Ovary (tissue), 9 donors: ENCODE measurements around the gene ADCY5. TPM values are rescaled to one million over a fixed set of nuclear protein-coding genes. Genes with fewer than 3 reads are reported as not detected.
A peak's percentile ranks its signal among the peaks of the same experiment; 100 is the strongest.

Experiments used
- DNase-seq, 5 donors: peaks; one replicate each; pipeline ENCODE4 v3.0.0-alpha.2; 2019 to 2020
- H3K27ac ChIP-seq, 2 donors: fragments of 200-600 bp; one replicate each; pipeline versions ENCODE4 v1.5.1 to v1.8.0; 2019 to 2022
- H3K27me3 ChIP-seq: fragments of 200-600 bp; one replicate; pipeline ENCODE4 v1.8.0; 2022
- H3K36me3 ChIP-seq: fragments of 200-600 bp; sonication (generic); one replicate; pipeline ENCODE4 v1.5.1; 2019
- H3K4me1 ChIP-seq: one replicate; pipeline ENCODE4 v1.8.1; 2013; ENCODE audit warnings: mild to moderate bottlenecking, moderate library complexity; ENCODE audit not compliant: insufficient read depth
- H3K4me3 ChIP-seq: fragments of 200-600 bp; sonication (generic); one replicate; pipeline ENCODE4 v1.5.1; 2017
- H3K9me3 ChIP-seq, 2 donors: fragments of 200-600 bp in 1 of 2; sonication (generic) in 1 of 2; one replicate each; pipeline versions ENCODE4 v1.5.1 to v1.8.1; 2013 to 2019; ENCODE audit warnings: mild to moderate bottlenecking in 1 of 2, moderate library complexity in 1 of 2
- CTCF ChIP-seq, 3 donors: fragments of 450-650 bp in 2 of 3; fragments of 200-600 bp in 1 of 3; IDR thresholded peaks; one replicate each; pipeline versions ENCODE4 v1.5.1 to v1.8.0; 2016 to 2022; ENCODE audit warnings: antibody characterized with exemption in 3 of 3, mild to moderate bottlenecking in 1 of 3
- EP300 ChIP-seq: sonication (generic); formaldehyde crosslinking; IDR thresholded peaks from one replicate; pipeline ENCODE4 v1.6.1; 2017; ENCODE audit warnings: antibody characterized with exemption
- POLR2A ChIP-seq: fragments of 450-650 bp; IDR thresholded peaks from one replicate; pipeline ENCODE4 v1.6.1; 2017; ENCODE audit warnings: antibody characterized with exemption, mild to moderate bottlenecking, moderate library complexity
- WGBS, 3 donors: extraction: QIAGEN DNeasy Blood & Tissue Kit in 1 of 3; methylation state at CpG; one replicate each; pipeline versions ENCODE4 v1.1.5 to v1.1.7; 2013 to 2017; 5-methylcytosine and 5-hydroxymethylcytosine counted together
- intact Hi-C, 4 donors: fragments of 100-400 bp; cut with DNase I; formaldehyde crosslinking; loops; one replicate each; pipeline versions ENCODE4 v1.11.0 to v1.15.1; 2022 to 2023
- polyA plus RNA-seq, 2 donors: library from polyadenylated mRNA; stranded (reverse); fragments of 200-250 nt in 1 of 2; fragments of 350-450 nt in 1 of 2; fragmentation: Illumina TruSeq in 1 of 2; extraction: RNeasy Lipid Tissue Mini Kit (QIAGEN cat#74804) in 1 of 2; gene quantifications; one replicate each; pipeline ENCODE4 v1.2.3, GENCODE V29; 2013 to 2014
- total RNA-seq, 7 donors: library from RNA; depleted of rRNA in 2 of 7; stranded (reverse); fragments of >200 nt in 2 of 7; fragmentation: NEBNext Ultra II Directional in 3 of 7; extraction: Animal tissue kit (Norgen Biotek cat#: 25700) in 3 of 7; gene quantifications; one replicate each; pipeline versions ENCODE4 v1.1.0 to v1.2.4, GENCODE V29; 2016 to 2023
- donor health status: DM: no; HTN: no; CAD: no; lungs with moderate emphysema.
- donor health status: DM: no; HTN: no; CAD: no.
- donor health status: Bipolar disorder and iron deficiency.
- donor health status: DM: yes; HTN: yes; CAD: no.
- donor health status: DM: no; HTN: no; CAD: no.
- donor health status: DM: yes; HTN: yes; CAD: no.

ADCY5 gene
- total and polyA plus RNA-seq, 9 donors = 5.3 to 36.2 (median 20.3) TPM

GRCh38 chr3:123289391-123290106 lies 159.3 kb downstream of the ADCY5 start:
- TF ChIP-seq EP300 (no peak), POLR2A (no peak), CTCF (IDR thresholded peaks at IDR 0.05) (no peak)
- Histone ChIP-seq H3K9me3 (no peaks in the 10 kb centered on the region), H3K27ac (no peak overlapping the region), H3K4me1 (no peaks in the 10 kb centered on the region), H3K36me3 (no peaks in the 10 kb centered on the region), H3K27me3 (no peaks in the 10 kb centered on the region), H3K4me3 (no peak overlapping the region)
- WGBS, 3 donors = 93 to 96% (median 93%) methylated on average over 17 to 20 of the region's 20 CpGs
- intact Hi-C loops = no loop called here
- DNase-seq = no peak

GRCh38 chr3:123287962-123288302 lies 161.0 kb downstream of the ADCY5 start:
- Histone ChIP-seq H3K9me3 (no peaks in the 10 kb centered on the region), H3K27ac (no peak overlapping the region), H3K4me1 (peaks cover 2% of the 10 kb centered on the region), H3K4me3 (no peak overlapping the region), H3K27me3 (no peaks in the 10 kb centered on the region), H3K36me3 (no peaks in the 10 kb centered on the region)
- WGBS, 3 donors = 70 to 81% (median 78%) methylated on average over 6 of the region's 6 CpGs
- no peak for DNase-seq
- intact Hi-C loops = no loop called here
- TF ChIP-seq POLR2A = no peak
- no peak for TF ChIP-seq CTCF (IDR thresholded peaks at IDR 0.05)
- no peak for TF ChIP-seq EP300

GRCh38 chr3:123287051-123287961 lies 161.6 kb downstream of the ADCY5 start:
- H3K9me3 ChIP-seq = no peaks in the 10 kb centered on the region
- intact Hi-C loops = no loop called here
- H3K4me3 ChIP-seq = no peak overlapping the region
- TF ChIP-seq EP300 (no peak), POLR2A (no peak), CTCF (IDR thresholded peaks at IDR 0.05) (no peak)
- 87 to 92% (median 89%) methylated on average over 14 of the region's 14 CpGs for WGBS, 3 donors
- H3K4me1 ChIP-seq = peaks cover 2% of the 10 kb centered on the region
- no peak for DNase-seq
- H3K27ac ChIP-seq = no peak overlapping the region
- H3K27me3 ChIP-seq = no peaks in the 10 kb centered on the region
- no peaks in the 10 kb centered on the region for H3K36me3 ChIP-seq

- H3K4me1 ChIP-seq = peaks cover 2% of the 10 kb centered on the region
- peak in 1 of 3 donors; percentile 12 for TF ChIP-seq CTCF (IDR thresholded peaks at IDR 0.05)
- no peak for TF ChIP-seq POLR2A
- 81 to 88% (median 82%) methylated on average over 16 of the region's 16 CpGs for WGBS, 3 donors
- H3K9me3 ChIP-seq = no peaks in the 10 kb centered on the region
- H3K27ac ChIP-seq = no peak overlapping the region
- no peaks in the 10 kb centered on the region for H3K27me3 ChIP-seq
- H3K4me3 ChIP-seq = no peak overlapping the region
- DNase-seq = peak in 1 of 5 donors; percentile 43
- intact Hi-C loops = no loop called here
- no peaks in the 10 kb centered on the region for H3K36me3 ChIP-seq
Observed at GRCh38 chr3:123286308-123287023, 162.4 kb downstream of the ADCY5 start.
